HG02610 (cell line): ENCODE data around the gene GCLC.
A peak's percentile ranks its signal among the peaks of the same experiment; 100 is the strongest.
"Not testable (repeated sequence)": the region's sequence is repeated elsewhere in the genome, so short reads cannot be mapped to it uniquely, and the experiment has no call there.

Source experiments
- ATAC-seq: cut with Tn5 transposase; IDR thresholded peaks from one replicate; pipeline ENCODE4 v1.9.1; 2021; ENCODE audit warnings: mild to moderate bottlenecking, moderate library complexity; ENCODE audit not compliant: unreplicated experiment

Gene GCLC

DNA sequence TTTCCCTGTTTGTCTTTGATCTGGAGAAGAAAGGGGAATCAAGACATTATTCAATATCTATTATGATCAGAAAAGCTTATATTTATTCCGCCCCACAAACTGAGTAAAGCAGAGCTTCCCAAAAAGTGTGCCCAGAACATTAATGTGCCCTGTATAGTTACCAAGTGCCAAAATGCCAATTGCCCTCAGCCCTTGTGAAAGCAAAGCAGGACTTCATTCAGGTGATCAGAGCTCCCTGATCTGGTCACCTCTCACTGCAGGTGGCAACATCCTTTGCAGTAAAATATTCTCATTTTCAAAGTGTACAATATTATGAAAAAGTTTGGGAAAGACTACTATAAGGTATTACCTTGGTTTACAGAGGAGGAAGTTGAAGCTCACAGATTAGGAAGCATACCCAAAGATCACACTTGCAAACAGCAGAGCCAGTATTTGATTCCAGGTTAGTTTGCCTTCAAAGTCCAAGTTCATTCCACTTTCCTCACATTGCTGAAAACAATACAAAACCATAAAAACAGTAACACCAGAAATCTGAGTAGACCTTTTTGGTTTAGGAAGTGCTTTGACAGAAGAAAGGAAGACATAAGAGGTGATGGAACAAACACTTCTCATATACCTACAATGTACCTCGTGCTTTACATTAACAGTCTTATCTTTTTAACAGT is 19.6 kb upstream of the GCLC start:
- ATAC-seq: no peak

DNA sequence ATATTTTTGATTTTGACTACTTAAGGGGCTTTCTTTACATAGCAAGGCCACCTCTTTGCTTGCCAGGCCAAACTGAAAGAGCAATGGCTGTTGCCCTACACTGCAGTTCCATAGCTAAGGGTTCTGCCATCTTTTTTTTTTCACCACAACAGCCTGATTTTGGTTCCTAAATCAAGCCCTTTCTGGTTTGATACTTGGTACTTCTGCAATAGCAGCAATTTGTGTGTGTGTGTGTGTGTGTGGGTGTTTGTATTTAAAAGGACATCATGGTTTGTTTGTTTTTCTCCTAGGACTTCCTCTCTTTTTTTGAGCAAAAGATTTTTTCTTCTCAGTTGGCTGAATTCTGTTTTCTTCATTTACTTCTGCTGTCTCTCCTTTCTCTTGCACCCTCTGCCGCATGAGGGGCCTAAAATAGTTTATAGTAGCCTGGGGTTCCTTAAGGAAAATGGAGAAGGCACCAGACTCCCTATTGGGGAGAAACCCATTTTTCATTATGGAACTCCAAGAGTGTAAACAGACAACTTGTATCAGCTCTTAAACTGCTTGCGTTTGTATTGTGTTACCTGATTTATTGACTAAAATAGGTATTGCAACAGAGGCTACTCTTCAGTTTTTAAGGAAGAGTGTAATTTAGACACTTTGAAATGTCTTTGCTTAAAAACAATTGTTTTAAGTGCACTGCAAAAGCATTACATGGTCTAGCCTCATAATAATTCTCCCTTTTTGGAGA is 12.2 kb upstream of the GCLC start:
- no peak for ATAC-seq

DNA sequence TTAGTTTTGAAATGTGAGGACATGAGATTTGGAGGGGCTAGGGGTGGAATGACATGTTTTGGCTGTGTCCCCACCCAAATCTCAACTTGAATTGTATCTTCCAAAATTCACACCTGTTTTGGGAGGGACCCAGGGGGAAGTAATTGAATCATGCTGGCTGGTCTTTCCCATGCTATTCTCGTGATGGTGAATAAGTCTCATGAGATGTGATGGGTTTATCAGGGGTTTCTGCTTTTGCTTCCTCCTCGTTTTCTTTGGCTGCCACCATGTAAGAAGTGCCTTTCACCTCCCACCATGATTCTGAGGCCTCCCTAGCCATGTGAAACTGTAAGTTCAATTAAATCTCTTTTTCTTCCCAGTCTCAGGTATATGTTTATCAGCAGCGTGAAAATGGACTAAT is 8.7 kb upstream of the GCLC start:
- ATAC-seq: not testable (repeated sequence)

DNA sequence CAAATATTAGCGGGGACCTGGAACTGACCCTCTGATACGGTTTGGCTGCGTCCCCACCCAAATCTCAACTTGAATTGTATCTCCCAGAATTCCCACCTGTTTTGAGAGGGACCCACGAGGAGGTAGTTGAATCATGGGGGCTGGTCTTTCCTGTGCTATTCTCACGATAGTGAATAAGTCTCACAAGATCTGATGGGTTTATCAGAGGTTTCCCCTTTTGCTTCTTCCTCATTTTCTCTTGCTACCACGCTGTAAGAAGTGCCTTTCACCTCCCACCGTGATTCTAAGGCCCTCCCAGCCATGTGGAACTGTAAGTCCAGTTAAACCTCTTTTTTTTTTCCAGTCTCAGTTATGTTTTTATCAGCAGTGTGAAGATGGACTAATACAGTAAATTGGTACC is 6.8 kb upstream of the GCLC start:
- ATAC-seq: not testable (repeated sequence)

DNA sequence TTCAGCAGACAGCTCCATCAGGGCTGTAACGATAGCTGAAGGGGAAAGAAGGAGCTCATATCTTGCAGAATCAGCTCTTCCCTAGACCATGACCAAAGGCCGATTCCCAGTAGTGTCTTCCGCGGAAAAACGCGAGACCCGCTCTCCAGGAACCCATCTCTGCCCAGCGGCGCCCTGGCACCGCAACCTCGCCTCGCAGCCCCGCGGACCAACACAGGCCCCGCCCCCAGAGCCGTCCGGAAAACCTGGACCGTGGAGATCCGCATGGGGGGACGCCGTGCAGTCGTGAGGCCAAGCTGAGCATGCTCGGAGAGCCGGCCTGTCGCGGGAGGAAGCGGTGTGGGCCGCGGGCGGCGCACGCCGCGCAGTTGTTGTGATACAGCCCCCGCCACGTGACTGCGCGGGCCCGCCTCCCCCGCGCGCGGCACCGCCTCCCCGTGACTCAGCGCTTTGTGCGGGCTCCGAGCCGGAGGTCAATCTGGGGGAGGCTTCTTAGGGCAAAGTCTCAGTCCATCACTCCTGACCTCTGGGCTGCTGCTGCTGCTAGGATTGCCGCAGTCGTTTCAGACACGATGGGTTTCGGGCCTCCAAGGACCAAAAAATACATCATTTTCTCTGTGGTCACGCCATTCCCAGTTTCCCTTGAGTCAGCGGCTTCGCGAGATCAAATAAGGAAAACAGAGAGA is 3.1 kb upstream of the GCLC start:
- peak; percentile 86 for ATAC-seq

DNA sequence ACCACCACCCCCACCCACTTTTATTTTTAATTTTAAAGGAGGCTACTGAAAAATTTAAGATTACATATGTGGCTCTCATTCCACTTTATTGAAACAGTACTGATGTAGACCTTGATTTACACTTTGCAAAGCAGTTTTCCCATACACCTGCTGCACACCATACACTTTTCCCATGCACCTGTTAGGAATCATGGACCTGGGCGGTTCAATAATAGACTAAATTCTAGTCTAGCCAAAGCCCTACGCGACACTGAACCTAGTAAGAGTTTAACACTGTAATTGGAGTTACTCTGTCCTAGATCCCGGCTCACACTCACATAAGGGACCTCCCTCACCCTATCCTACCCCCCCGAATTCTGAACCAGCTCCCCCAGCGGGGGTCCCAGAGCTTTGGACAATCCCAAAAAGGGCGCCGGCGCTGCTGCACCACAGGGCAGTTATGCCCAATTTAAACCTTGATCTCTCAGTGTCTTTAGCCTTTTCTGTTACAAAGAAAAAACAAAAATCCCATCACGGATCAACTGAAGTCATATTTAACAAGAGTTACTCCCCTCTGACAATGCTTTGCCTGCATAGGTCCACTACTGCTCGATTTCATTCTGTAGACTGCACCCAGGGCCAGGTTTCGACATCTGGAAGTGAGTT is 2.4 kb upstream of the GCLC start:
- ATAC-seq: peak; percentile 10

DNA sequence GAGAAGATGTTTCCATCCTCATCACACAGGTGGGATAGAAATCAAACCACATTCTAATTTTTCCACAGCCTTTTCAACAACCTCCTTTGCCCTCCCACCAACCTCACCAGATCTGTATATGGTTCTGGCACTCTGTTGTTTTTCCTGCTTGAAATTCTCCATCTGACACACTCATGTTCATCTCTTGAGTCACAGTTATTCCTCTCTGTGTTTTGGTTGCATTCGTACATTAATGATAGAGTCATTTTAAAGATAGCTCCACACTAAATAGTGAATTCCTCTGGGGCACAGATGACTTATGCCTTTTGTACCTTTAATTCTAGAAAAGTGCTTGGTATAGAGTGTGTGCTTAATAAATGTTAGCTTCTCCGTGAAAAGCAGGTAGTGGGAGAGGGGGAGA is 1.4 kb upstream of the GCLC start:
- ATAC-seq: no peak

DNA sequence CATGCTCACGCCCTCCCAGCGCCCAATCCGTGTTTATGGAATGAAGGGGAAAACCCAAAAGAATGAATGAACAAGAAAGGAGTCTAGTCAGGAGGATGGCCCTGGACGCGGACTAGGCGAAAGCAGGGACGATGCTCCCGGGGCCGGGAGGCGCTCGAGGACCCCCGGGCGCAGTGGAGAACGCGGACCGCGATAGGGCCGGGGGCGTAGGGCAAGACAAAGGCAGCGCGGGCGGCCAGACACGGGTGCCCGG is 758 bp downstream of the GCLC start:
- no peak for ATAC-seq

DNA sequence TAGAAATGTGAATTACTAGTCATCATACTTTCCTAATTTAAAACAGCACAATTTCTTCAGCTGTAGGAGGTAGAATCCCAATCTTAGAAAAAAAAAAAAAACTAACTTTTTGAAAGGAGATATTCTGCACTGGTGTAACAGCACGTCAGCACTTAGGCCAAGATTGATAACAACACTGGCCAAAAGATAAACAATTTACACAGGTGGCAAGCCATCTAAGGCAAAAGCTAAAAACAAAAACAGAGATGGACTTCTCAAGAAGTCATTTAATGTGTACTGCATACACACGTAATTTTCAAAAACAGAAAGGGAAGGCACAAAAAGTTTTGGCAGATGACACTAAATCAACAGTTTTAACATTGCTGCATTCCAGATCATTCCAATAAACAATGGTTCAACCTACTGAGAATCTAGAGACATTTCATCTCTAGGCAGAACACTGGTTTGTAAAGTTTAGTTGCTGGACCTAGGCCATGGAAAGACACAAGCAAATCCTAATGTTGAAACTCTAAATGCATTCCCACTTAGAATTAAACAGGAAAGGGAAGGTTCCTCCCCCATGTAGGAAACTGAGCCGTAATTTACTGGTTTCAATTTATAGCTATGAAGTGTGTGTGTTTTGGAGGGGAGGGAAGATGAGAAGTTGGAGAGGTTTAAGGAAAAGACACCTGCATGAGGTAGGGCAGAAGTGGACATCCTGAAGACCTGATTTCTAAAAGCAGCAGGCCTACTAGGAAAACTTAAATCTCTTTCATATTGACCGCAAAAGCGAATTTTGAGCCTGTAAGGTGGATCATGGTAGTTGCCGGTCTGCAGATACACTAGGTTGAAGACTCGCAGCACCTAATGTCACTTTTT is 1.3 kb downstream of the GCLC start:
- no peak for ATAC-seq

DNA sequence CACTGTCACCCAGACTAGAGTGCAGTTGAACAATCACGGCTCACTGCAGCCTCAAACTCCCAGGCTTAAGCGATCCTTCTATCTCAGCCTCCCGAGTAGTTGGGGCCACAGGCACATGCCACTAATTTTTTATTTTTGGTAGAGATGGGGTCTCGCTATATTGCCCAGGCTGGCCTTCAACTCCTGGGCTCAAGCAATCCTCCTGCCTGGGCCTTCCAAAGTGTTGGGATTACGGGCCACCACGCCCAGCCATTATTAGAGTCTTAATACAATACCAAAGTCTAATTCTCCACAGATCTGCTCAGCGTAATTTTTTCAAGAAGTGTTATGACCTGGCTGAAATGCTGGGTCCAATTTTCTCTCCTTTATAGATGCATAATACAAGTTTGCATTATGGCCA is 3.0 kb downstream of the GCLC start:
- no peak for ATAC-seq

DNA sequence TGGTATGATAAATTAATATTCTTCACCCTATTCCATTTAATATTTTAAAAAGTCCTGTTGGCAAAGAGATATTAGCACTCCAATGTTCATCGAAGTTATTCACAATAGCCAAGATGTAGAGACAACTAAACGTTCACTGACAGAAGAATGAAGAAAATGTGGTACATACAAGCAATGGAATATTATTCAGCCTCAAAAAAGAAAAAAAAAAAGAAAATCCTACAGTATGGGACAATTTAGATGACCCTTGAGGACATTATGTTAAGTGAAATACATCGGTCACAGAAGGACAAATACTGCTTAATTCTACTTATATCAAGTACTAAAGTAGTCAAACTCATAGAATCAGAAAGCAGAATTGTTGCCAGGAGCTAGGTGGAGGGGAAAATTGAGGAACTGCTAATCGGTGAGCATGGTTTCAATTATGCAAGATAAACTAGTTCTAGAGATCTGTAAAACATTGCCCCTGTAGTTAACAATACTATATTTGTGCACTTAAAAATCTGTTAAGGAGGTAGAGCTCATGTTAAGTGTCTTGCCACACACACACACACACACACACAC is 4.7 kb downstream of the GCLC start:
- no peak for ATAC-seq

DNA sequence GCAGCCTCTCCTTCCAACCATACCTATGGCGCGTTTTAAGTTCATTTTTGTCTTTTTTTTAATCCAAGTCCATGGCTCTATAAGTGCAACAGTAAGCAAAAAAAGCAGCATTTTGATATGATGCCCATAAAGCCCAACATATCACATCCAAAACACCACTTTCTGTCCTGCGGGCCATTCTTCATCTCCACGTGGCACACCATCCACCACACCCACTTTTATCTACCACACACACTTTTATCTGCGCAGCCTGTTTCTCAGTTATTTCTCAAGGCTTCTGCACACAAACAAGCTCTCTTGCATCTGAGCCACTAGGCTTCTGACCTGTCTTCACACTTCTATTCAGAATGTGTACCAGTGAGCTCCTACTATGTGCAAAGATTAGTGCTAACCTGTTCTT is 5.3 kb downstream of the GCLC start:
- ATAC-seq: no peak

DNA sequence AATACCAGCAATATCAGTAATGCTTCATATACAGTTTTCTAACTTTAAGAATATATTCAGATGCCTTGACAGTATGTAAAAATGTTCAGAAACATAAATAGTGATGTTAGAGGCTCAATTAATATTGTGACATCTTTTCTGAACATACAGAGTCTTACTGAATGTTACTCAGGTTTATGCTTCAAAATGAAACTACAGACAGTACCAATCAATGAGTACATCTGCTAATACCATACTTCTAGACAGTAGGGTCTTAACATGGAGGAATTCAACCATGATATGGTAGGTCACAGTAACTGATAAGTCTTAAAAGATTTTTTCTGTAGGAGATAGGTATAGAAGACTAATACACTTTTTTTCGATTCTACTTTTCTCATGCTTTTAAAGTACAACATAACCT is 8.3 kb downstream of the GCLC start:
- ATAC-seq: no peak

DNA sequence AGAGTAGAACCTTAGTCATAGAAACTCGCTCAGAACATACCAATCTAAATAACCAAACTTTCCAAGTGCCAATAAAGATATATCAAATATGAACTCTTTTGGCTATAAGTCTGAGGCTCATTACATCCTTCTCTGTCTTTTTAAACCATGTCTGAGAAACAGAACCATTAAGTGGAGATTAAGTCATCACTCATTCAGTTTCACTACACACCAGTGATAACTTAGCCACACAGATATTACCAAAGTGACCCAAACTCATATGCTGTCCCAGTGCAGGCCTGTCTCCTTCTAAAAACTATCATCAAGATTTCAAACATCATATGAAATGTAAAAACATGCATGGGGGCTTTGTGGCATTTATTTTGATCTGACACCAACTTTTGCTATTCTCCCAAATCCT is 12.0 kb downstream of the GCLC start:
- no peak for ATAC-seq

DNA sequence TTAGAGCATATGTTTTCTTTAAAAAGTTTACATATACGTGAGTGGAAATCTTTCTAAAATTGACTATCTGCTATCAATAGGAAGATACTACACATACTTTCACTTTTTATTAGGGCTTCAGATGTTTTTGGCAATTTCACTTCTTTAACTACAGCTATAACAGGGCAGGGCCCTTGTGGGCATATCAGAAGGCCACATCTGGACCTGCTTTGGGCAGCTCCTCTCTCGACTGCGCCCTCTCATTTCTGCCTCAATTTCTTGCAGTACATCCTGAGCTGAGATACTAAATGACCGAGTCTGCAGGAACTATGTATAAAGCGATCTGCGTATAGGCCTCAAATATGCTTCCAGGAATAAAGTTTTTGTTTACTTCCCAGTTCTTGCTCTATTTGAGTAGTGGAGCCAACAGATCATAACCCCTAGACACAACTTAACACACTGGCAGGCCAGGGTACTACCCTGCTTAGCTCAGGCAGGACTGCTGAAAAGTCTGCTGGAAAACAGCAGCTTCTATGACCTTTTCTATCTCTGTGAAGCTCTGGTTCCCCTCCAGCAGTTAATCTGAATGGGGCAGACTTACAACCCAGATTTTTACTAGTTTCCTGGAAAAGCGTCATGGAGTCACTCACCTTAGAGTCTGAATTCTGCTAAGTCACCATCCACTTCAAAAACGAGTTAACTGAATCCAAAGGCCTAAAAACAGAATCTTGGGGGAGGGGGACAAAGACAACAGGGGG is 12.7 kb downstream of the GCLC start:
- no peak for ATAC-seq

DNA sequence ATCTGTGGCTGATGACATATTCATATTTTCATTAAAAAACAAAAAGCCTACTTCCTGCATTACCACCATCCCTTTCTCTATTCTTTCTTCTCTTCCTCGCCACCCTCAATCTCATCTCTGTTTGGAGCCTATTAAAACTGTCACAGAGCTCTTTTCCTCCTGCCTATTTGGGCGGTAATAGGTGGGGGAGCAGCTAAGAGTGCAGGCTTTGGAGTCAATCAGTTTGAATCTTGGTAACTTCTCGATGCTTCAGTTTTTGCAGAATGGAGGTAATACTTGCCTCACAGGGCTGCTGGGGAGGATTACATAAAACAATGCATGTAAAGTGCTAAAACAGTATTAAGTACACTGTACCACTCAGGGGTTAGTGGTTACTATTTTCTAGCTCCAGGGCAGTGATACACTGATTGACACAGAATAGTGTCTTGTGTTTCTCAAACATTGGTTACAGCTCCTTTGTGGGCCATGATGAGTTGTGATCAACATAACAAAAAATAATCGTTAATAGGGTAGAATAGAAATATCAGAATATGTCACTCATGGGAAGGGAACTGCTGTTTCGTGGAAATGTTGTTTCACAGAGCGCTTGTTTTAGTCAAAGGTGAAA is 14.0 kb downstream of the GCLC start:
- no peak for ATAC-seq

DNA sequence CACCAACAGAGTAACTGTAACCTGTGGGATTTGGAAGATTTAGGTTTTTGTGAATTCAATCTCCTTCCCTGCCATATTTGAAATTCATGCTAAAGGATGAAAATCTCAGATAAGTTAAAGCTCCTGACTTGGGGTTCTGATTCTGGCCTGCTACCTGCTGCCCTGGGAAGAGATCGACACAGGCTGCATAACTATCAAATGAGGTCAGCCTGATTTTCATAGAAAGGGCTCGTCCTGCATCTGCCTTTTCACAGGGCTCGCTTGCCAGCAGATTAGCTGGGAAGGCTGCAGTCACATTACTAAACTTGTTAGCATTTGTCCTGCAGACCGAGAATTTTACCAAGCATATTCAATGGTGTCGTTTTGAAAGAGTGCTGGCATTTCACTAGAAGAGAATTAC is 14.6 kb downstream of the GCLC start:
- ATAC-seq: no peak

DNA sequence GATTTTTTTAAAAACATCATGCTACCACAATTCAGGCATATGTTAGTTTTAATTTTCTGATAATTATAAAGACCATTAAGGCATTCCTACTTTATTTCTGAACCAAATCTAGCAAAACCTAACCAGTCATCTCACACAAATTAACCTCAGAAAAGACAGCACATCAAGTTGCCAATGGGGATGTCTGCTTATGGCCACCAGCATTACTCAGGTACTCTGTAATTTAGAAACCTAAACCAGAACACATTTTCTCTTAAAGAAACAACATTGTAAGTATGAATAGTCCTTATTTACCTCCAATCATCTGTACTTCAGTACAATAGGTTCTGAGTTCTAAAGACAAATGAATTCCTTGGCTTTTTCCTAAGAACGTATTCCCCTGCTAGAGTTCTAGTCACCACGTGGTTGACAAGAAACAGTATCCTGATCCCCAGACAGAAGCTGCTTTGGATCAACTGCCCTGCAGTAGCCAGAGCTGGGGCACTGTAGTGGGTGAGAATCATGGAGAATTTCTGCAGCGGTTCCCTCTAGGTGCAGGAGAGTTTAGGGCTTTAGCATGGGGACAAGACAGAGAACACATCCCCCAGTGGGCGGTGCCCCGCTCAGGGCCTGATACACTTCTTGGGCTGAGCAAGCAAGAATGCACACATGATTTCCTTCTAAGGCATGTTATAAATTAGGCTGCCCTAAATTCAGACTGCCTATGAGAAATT is 15.4 kb downstream of the GCLC start:
- no peak for ATAC-seq

DNA sequence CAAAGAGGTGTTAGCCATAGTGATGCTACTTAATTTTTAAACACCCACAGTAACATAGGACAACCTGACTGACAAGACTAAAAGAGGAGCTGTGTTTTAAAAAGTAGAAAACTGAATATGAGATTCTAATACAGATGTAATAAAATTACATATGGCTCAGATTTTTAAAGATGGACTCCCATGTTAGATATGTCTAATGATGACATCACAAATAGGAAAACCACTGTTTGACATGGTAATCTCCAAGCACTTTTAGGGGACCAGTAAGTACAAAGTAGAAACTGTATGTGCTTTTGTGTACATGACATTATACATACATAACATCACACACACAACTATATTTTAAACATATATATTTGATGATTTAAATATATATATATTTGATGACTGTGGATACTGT is 16.8 kb downstream of the GCLC start:
- no peak for ATAC-seq
